Suppressor macrophage treated with lipopolysaccharide for 1 hour (primary cell): ENCODE measurements around the gene UST.
"Not testable (repeated sequence)": the region's sequence is repeated elsewhere in the genome, so short reads cannot be mapped to it uniquely, and the experiment has no call there.

ENCODE experiments used
- DNase-seq, 3 donors: peaks; one replicate each; pipeline ENCODE4 v3.0.0-alpha.2; 2020 to 2022

Gene UST

GRCh38 chr6:148983966-148984365 is 237.1 kb downstream of the UST start:
- DNase-seq, result no peak

- no peak for DNase-seq
Measured at GRCh38 chr6:148984531-148985056, 237.8 kb downstream of the UST start.

- DNase-seq, result no peak
Measured at GRCh38 chr6:148985499-148985898, 238.7 kb downstream of the UST start.

GRCh38 chr6:148986608-148987007 is 239.8 kb downstream of the UST start:
- DNase-seq, result no peak

GRCh38 chr6:148987982-148988381 is 241.2 kb downstream of the UST start:
- no peak for DNase-seq

GRCh38 chr6:148989585-148989984 is 242.8 kb downstream of the UST start:
- DNase-seq, result no peak

GRCh38 chr6:148990403-148990802 is 243.6 kb downstream of the UST start:
- no peak for DNase-seq

- DNase-seq, result no peak
Measured at GRCh38 chr6:148996815-148997214, 250.0 kb downstream of the UST start.

- DNase-seq, result no peak
Measured at GRCh38 chr6:148997865-148998264, 251.0 kb downstream of the UST start.

GRCh38 chr6:148998704-148999103 is 251.9 kb downstream of the UST start:
- no peak for DNase-seq

- no peak for DNase-seq
Measured at GRCh38 chr6:148999501-148999900, 252.7 kb downstream of the UST start.

GRCh38 chr6:148999929-149000468 is 253.2 kb downstream of the UST start:
- DNase-seq, result peak; percentile 26 to 45 (median 26)

- DNase-seq, result no peak
Measured at GRCh38 chr6:149001422-149001821, 254.6 kb downstream of the UST start.

- DNase-seq, result no peak
Measured at GRCh38 chr6:149003560-149003959, 256.7 kb downstream of the UST start.

GRCh38 chr6:149004664-149005063 is 257.8 kb downstream of the UST start:
- DNase-seq, result no peak

GRCh38 chr6:149006236-149006635 is 259.4 kb downstream of the UST start:
- DNase-seq, result not testable (repeated sequence)

- DNase-seq, result no peak
Measured at GRCh38 chr6:149006671-149007070, 259.8 kb downstream of the UST start.

GRCh38 chr6:149007846-149008245 is 261.0 kb downstream of the UST start:
- DNase-seq, result no peak

- DNase-seq, result no peak
Measured at GRCh38 chr6:149008741-149009140, 261.9 kb downstream of the UST start.

GRCh38 chr6:149012040-149012545 is 265.3 kb downstream of the UST start:
- DNase-seq, result no peak

- DNase-seq, result peak in 1 of 3 donors; percentile 21
Measured at GRCh38 chr6:149013586-149014344, 266.9 kb downstream of the UST start.

GRCh38 chr6:149014631-149015534 is 268.1 kb downstream of the UST start:
- DNase-seq, result peak; percentile 42 to 58 (median 51)
